HG03175 (cell line): Measurements from ENCODE around the gene ZCWPW1.
A peak's percentile ranks its signal among the peaks of the same experiment; 100 is the strongest.
"Not testable (repeated sequence)": the region's sequence is repeated elsewhere in the genome, so short reads cannot be mapped to it uniquely, and the experiment has no call there.

ENCODE experiments used
- ATAC-seq: cut with Tn5 transposase; IDR thresholded peaks from one replicate; pipeline ENCODE4 v1.9.1; 2021; ENCODE audit warnings: mild to moderate bottlenecking, moderate library complexity; ENCODE audit not compliant: unreplicated experiment

Gene ZCWPW1

GRCh38 chr7:100407285-100408180 is 21.0 kb downstream of the ZCWPW1 start:
- ATAC-seq = no peak

GRCh38 chr7:100406767-100407166 is 21.7 kb downstream of the ZCWPW1 start:
- ATAC-seq = no peak

GRCh38 chr7:100402241-100402640 is 26.3 kb downstream of the ZCWPW1 start:
- ATAC-seq = no peak

GRCh38 chr7:100401811-100402210 is 26.7 kb downstream of the ZCWPW1 start:
- ATAC-seq = no peak

GRCh38 chr7:100400656-100401055 is 27.8 kb downstream of the ZCWPW1 start:
- ATAC-seq = no peak

GRCh38 chr7:100400041-100400440 is 28.5 kb downstream of the ZCWPW1 start:
- ATAC-seq = no peak

- ATAC-seq = no peak
Measured at GRCh38 chr7:100398239-100398638, 30.3 kb downstream of the ZCWPW1 start.

- no peak for ATAC-seq
Measured at GRCh38 chr7:100397315-100398081, 31.0 kb downstream of the ZCWPW1 start.

- ATAC-seq = peak; percentile 88
Measured at GRCh38 chr7:100396421-100396982, 32.0 kb downstream of the ZCWPW1 start.

GRCh38 chr7:100394077-100394476 is 34.4 kb downstream of the ZCWPW1 start:
- ATAC-seq = no peak

- no peak for ATAC-seq
Measured at GRCh38 chr7:100393233-100393905, 35.1 kb downstream of the ZCWPW1 start.

- no peak for ATAC-seq
Measured at GRCh38 chr7:100390286-100391009, 38.1 kb downstream of the ZCWPW1 start.

GRCh38 chr7:100389437-100390088 is 38.9 kb downstream of the ZCWPW1 start:
- ATAC-seq = no peak

GRCh38 chr7:100387695-100388094 is 40.8 kb downstream of the ZCWPW1 start:
- ATAC-seq = no peak

- no peak for ATAC-seq
Measured at GRCh38 chr7:100386940-100387339, 41.6 kb downstream of the ZCWPW1 start.

- ATAC-seq = no peak
Measured at GRCh38 chr7:100384628-100385294, 43.7 kb downstream of the ZCWPW1 start.

GRCh38 chr7:100382234-100382853 is 46.2 kb downstream of the ZCWPW1 start:
- not testable (repeated sequence) for ATAC-seq

- not testable (repeated sequence) for ATAC-seq
Measured at GRCh38 chr7:100381531-100382233, 46.8 kb downstream of the ZCWPW1 start.
